HepG2 (cell line): ENCODE results near the gene CMTM2. TPM values are rescaled to one million over a fixed set of nuclear protein-coding genes. Genes with fewer than 3 reads are reported as not detected.
A peak's percentile ranks its signal among the peaks of the same experiment; 100 is the strongest.

Source experiments
- CAMTA2 ChIP-seq: sonication (generic); formaldehyde crosslinking; IDR thresholded peaks from 2 replicates; pipeline ENCODE4 v1.4.0; 2020; ENCODE audit warnings: mild to moderate bottlenecking, missing genetic modification reagents, borderline replicate concordance
- DDIT3 ChIP-seq: sonication (generic); formaldehyde crosslinking; IDR thresholded peaks from 2 replicates; pipeline ENCODE4 v1.4.0; 2020; ENCODE audit warnings: mild to moderate bottlenecking, missing genetic modification reagents
- FOSL1 ChIP-seq: sonication (generic); formaldehyde crosslinking; IDR thresholded peaks from 2 replicates; pipeline ENCODE4 v1.9.0; 2021; ENCODE audit warnings: missing genetic modification reagents, borderline replicate concordance
- FOXP1 ChIP-seq, 2 experiments: fragments of 450-650 bp in 1 of 2; IDR thresholded peaks; 2 replicates each; pipeline ENCODE4 v1.6.1; 2017 to 2018; ENCODE audit warnings: antibody characterized with exemption in 1 of 2
- GTF3A ChIP-seq: sonication (generic); formaldehyde crosslinking; conservative IDR thresholded peaks from 2 replicates; pipeline ENCODE4 v1.4.0; 2020; ENCODE audit warnings: mild to moderate bottlenecking, missing genetic modification reagents
- HDAC6 ChIP-seq: fragments of 200-600 bp; sonication (generic); IDR thresholded peaks from 2 replicates; pipeline ENCODE4 v1.7.0; 2017; ENCODE audit warnings: mild to moderate bottlenecking, antibody characterized with exemption, low read length, low read depth
- MYPOP ChIP-seq: sonication (generic); formaldehyde crosslinking; IDR thresholded peaks from 2 replicates; pipeline ENCODE4 v1.8.1; 2023; ENCODE audit warnings: mild to moderate bottlenecking, moderate library complexity, missing genetic modification reagents
- PREB ChIP-seq: sonication (generic); formaldehyde crosslinking; IDR thresholded peaks from 2 replicates; pipeline ENCODE4 v1.4.0; 2020; ENCODE audit warnings: missing genetic modification reagents
- SALL1 ChIP-seq: sonication (generic); formaldehyde crosslinking; IDR thresholded peaks from 2 replicates; pipeline ENCODE4 v1.8.0; 2022; ENCODE audit warnings: mild to moderate bottlenecking, missing genetic modification reagents
- ZNF350 ChIP-seq: sonication (generic); formaldehyde crosslinking; IDR thresholded peaks from 2 replicates; pipeline ENCODE4 v1.4.0; 2020; ENCODE audit warnings: mild to moderate bottlenecking, low read depth, missing genetic modification reagents, borderline replicate concordance
- ZNF552 ChIP-seq: sonication (generic); formaldehyde crosslinking; IDR thresholded peaks from 2 replicates; pipeline ENCODE4 v1.9.0; 2022; ENCODE audit warnings: missing genetic modification reagents, mild to moderate bottlenecking, borderline replicate concordance
- ZNF646 ChIP-seq: sonication (generic); formaldehyde crosslinking; IDR thresholded peaks from 2 replicates; pipeline ENCODE4 v1.9.0; 2021; ENCODE audit warnings: mild to moderate bottlenecking, missing genetic modification reagents
- polyA plus RNA-seq, 8 experiments: library from polyadenylated mRNA; depleted of rRNA in 3 of 8; stranded (reverse) in 7 of 8; unstranded in 1 of 8; fragments of >200 nt; fragmentation: Illumina TruSeq in 4 of 8; extraction: Trizol in 4 of 8; gene quantifications; 2 replicates each; pipeline versions ENCODE4 v1.2.1 to v1.2.3, GENCODE V29; 2011 to 2016; ENCODE audit warnings: low read depth in 4 of 8, missing spikeins in 1 of 8, mixed read lengths in 1 of 8; ENCODE audit not compliant: insufficient read depth in 1 of 8
- total RNA-seq, 5 experiments: library from RNA; depleted of rRNA; stranded (reverse); fragments of >200 nt; fragmentation: Illumina TruSeq; extraction: Trizol; gene quantifications; 2 replicates each; pipeline ENCODE4 v1.2.3, GENCODE V29; 2016; ENCODE audit warnings: low read depth in 1 of 5
- TF ChIP-seq, protein P1 (sequence below): sonication (generic); formaldehyde crosslinking; IDR thresholded peaks from 2 replicates; pipeline ENCODE4 v1.4.0; 2020; ENCODE audit warnings: missing genetic modification reagents, borderline replicate concordance

CMTM2 gene
- total and polyA plus RNA-seq, 2 of the 13 experiments (the other 11 are each of a cell fraction or from before 2014, with no cell fraction given), result not detected

- TF ChIP-seq FOXP1 (IDR thresholded peaks at IDR 0.05), result no peak
- no peak for TF ChIP-seq FOXP1 (CRISPR knock-in tag; IDR thresholded peaks at IDR 0.05)
- no peak; the same call in 1 of the 2 replicates for TF ChIP-seq ZNF646 (CRISPR knock-in tag)
- no peak for TF ChIP-seq HDAC6
- TF ChIP-seq, protein P1, sequence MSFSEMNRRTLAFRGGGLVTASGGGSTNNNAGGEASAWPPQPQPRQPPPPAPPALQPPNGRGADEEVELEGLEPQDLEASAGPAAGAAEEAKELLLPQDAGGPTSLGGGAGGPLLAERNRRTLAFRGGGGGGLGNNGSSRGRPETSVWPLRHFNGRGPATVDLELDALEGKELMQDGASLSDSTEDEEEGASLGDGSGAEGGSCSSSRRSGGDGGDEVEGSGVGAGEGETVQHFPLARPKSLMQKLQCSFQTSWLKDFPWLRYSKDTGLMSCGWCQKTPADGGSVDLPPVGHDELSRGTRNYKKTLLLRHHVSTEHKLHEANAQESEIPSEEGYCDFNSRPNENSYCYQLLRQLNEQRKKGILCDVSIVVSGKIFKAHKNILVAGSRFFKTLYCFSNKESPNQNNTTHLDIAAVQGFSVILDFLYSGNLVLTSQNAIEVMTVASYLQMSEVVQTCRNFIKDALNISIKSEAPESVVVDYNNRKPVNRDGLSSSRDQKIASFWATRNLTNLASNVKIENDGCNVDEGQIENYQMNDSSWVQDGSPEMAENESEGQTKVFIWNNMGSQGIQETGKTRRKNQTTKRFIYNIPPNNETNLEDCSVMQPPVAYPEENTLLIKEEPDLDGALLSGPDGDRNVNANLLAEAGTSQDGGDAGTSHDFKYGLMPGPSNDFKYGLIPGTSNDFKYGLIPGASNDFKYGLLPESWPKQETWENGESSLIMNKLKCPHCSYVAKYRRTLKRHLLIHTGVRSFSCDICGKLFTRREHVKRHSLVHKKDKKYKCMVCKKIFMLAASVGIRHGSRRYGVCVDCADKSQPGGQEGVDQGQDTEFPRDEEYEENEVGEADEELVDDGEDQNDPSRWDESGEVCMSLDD (CRISPR knock-in tag), result peak; percentile 86; the same call in 1 of the 2 replicates
- peak; percentile 8; the same call in 1 of the 2 replicates for TF ChIP-seq FOSL1 (CRISPR knock-in tag)
- TF ChIP-seq SALL1, result peak; percentile 99
- TF ChIP-seq DDIT3 (CRISPR knock-in tag), result peak; percentile 88; the same call in 1 of the 2 replicates
- peak; percentile 89 for TF ChIP-seq CAMTA2 (CRISPR knock-in tag)
- TF ChIP-seq GTF3A (CRISPR knock-in tag), result no peak; the same call in 1 of the 2 replicates
- TF ChIP-seq ZNF350 (CRISPR knock-in tag), result peak; percentile 98
- peak; percentile 99 for TF ChIP-seq ZNF552 (CRISPR knock-in tag)
- TF ChIP-seq PREB (CRISPR knock-in tag), result peak; percentile 69; the same call in 1 of the 2 replicates
- peak; percentile 97 for TF ChIP-seq MYPOP (CRISPR knock-in tag)
These were observed 26.7 kb upstream of the CMTM2 start, which contains the start of gene CKLF (continued) for GRCh38 chr16:66552286-66553177.
